ENCODE results near the gene TMEM120B.
A peak's percentile ranks its signal among the peaks of the same experiment; 100 is the strongest.

The TMEM120B gene

GRCh38 chr12:121797937-121798786 lies 85.6 kb downstream of the TMEM120B start:
- peak overlapping the region; percentile 57 for H3K4me3 ChIP-seq (ENCODE audit: low read length)
- H3K4me1 ChIP-seq (ENCODE audit: insufficient read depth, low read length) = peaks cover 21% of the 10 kb centered on the region
- H3K9ac ChIP-seq (ENCODE audit: low read depth, low read length) = peak overlapping the region; percentile 32; the same call in 1 of the 2 replicates
- H3K27me3 ChIP-seq (ENCODE audit: insufficient read depth, low read length) = no peaks in the 10 kb centered on the region
- H3K27ac ChIP-seq (ENCODE audit: low read length) = no peak overlapping the region
- peaks cover 30% of the 10 kb centered on the region for H3K36me3 ChIP-seq (ENCODE audit: insufficient read depth, low read depth, low read length)
- no peaks in the 10 kb centered on the region for H3K9me3 ChIP-seq (ENCODE audit: insufficient read depth, low read depth, low read length)

- peak overlapping the region; percentile 57 for H3K4me3 ChIP-seq (ENCODE audit: low read length)
- peak overlapping the region; percentile 32; the same call in 1 of the 2 replicates for H3K9ac ChIP-seq (ENCODE audit: low read depth, low read length)
- no peaks in the 10 kb centered on the region for H3K9me3 ChIP-seq (ENCODE audit: insufficient read depth, low read depth, low read length)
- H3K27ac ChIP-seq (ENCODE audit: low read length) = no peak overlapping the region
- H3K27me3 ChIP-seq (ENCODE audit: insufficient read depth, low read length) = no peaks in the 10 kb centered on the region
- peaks cover 30% of the 10 kb centered on the region for H3K36me3 ChIP-seq (ENCODE audit: insufficient read depth, low read depth, low read length)
- peaks cover 21% of the 10 kb centered on the region for H3K4me1 ChIP-seq (ENCODE audit: insufficient read depth, low read length)
Observed at GRCh38 chr12:121798787-121799155, 86.2 kb downstream of the TMEM120B start.

GRCh38 chr12:121799156-121799841 lies 86.7 kb downstream of the TMEM120B start:
- Histone ChIP-seq H3K4me3 (ENCODE audit: low read length) (peak overlapping the region; percentile 79), H3K27ac (ENCODE audit: low read length) (no peak overlapping the region), H3K9ac (ENCODE audit: low read depth, low read length) (peak overlapping the region; percentile 79; the same call in 1 of the 2 replicates), H3K27me3 (ENCODE audit: insufficient read depth, low read length) (no peaks in the 10 kb centered on the region), H3K4me1 (ENCODE audit: insufficient read depth, low read length) (peaks cover 21% of the 10 kb centered on the region), H3K36me3 (ENCODE audit: insufficient read depth, low read depth, low read length) (peaks cover 30% of the 10 kb centered on the region), H3K9me3 (ENCODE audit: insufficient read depth, low read depth, low read length) (no peaks in the 10 kb centered on the region)

- H3K27ac ChIP-seq (ENCODE audit: low read length) = no peak overlapping the region
- peaks cover 30% of the 10 kb centered on the region for H3K36me3 ChIP-seq (ENCODE audit: insufficient read depth, low read depth, low read length)
- H3K27me3 ChIP-seq (ENCODE audit: insufficient read depth, low read length) = no peaks in the 10 kb centered on the region
- no peaks in the 10 kb centered on the region for H3K9me3 ChIP-seq (ENCODE audit: insufficient read depth, low read depth, low read length)
- H3K9ac ChIP-seq (ENCODE audit: low read depth, low read length) = peak overlapping the region; percentile 79
- peak overlapping the region; percentile 79 for H3K4me3 ChIP-seq (ENCODE audit: low read length)
- peaks cover 21% of the 10 kb centered on the region for H3K4me1 ChIP-seq (ENCODE audit: insufficient read depth, low read length)
Observed at GRCh38 chr12:121799842-121800693, 87.5 kb downstream of the TMEM120B start.

GRCh38 chr12:121800694-121801594 lies 88.4 kb downstream of the TMEM120B start:
- Histone ChIP-seq H3K27ac (ENCODE audit: low read length) (peak overlapping the region; percentile 99), H3K9ac (ENCODE audit: low read depth, low read length) (peak overlapping the region; percentile 97), H3K27me3 (ENCODE audit: insufficient read depth, low read length) (no peaks in the 10 kb centered on the region), H3K4me1 (ENCODE audit: insufficient read depth, low read length) (peaks cover 25% of the 10 kb centered on the region), H3K4me3 (ENCODE audit: low read length) (peak overlapping the region; percentile 79), H3K36me3 (ENCODE audit: insufficient read depth, low read depth, low read length) (peaks cover 24% of the 10 kb centered on the region), H3K9me3 (ENCODE audit: insufficient read depth, low read depth, low read length) (no peaks in the 10 kb centered on the region)

- Histone ChIP-seq H3K27ac (ENCODE audit: low read length) (peak overlapping the region; percentile 99), H3K4me3 (ENCODE audit: low read length) (peak overlapping the region; percentile 79), H3K9me3 (ENCODE audit: insufficient read depth, low read depth, low read length) (no peaks in the 10 kb centered on the region), H3K36me3 (ENCODE audit: insufficient read depth, low read depth, low read length) (peaks cover 18% of the 10 kb centered on the region), H3K4me1 (ENCODE audit: insufficient read depth, low read length) (peaks cover 30% of the 10 kb centered on the region), H3K9ac (ENCODE audit: low read depth, low read length) (peak overlapping the region; percentile 97), H3K27me3 (ENCODE audit: insufficient read depth, low read length) (no peaks in the 10 kb centered on the region)
Observed at GRCh38 chr12:121801595-121802484, 89.3 kb downstream of the TMEM120B start.

GRCh38 chr12:121802485-121802842 lies 89.9 kb downstream of the TMEM120B start:
- H3K9ac ChIP-seq (ENCODE audit: low read depth, low read length) = peak overlapping the region; percentile 97
- H3K27me3 ChIP-seq (ENCODE audit: insufficient read depth, low read length) = no peaks in the 10 kb centered on the region
- peaks cover 17% of the 10 kb centered on the region for H3K36me3 ChIP-seq (ENCODE audit: insufficient read depth, low read depth, low read length)
- H3K9me3 ChIP-seq (ENCODE audit: insufficient read depth, low read depth, low read length) = no peaks in the 10 kb centered on the region
- peak overlapping the region; percentile 99 for H3K27ac ChIP-seq (ENCODE audit: low read length)
- peak overlapping the region; percentile 79 for H3K4me3 ChIP-seq (ENCODE audit: low read length)
- peaks cover 27% of the 10 kb centered on the region for H3K4me1 ChIP-seq (ENCODE audit: insufficient read depth, low read length)

- peaks cover 21% of the 10 kb centered on the region for H3K4me1 ChIP-seq (ENCODE audit: insufficient read depth, low read length)
- H3K36me3 ChIP-seq (ENCODE audit: insufficient read depth, low read depth, low read length) = peaks cover 13% of the 10 kb centered on the region
- peak overlapping the region; percentile 97 for H3K9ac ChIP-seq (ENCODE audit: low read depth, low read length)
- H3K27me3 ChIP-seq (ENCODE audit: insufficient read depth, low read length) = no peaks in the 10 kb centered on the region
- H3K27ac ChIP-seq (ENCODE audit: low read length) = peak overlapping the region; percentile 99
- H3K9me3 ChIP-seq (ENCODE audit: insufficient read depth, low read depth, low read length) = no peaks in the 10 kb centered on the region
- peak overlapping the region; percentile 79 for H3K4me3 ChIP-seq (ENCODE audit: low read length)
Observed at GRCh38 chr12:121802843-121803698, 90.5 kb downstream of the TMEM120B start.

- Histone ChIP-seq H3K27ac (ENCODE audit: low read length) (peak within 1 kb of the TSS; percentile 99), H3K4me3 (ENCODE audit: low read length) (peak within 1 kb of the TSS; percentile 79), H3K36me3 (ENCODE audit: insufficient read depth, low read depth, low read length) (peaks cover 14% of the 10 kb centered on the region), H3K27me3 (ENCODE audit: insufficient read depth, low read length) (no peaks in the 10 kb centered on the region), H3K9ac (ENCODE audit: low read depth, low read length) (peak within 1 kb of the TSS; percentile 97), H3K4me1 (ENCODE audit: insufficient read depth, low read length) (peaks cover 13% of the 10 kb centered on the region), H3K9me3 (ENCODE audit: insufficient read depth, low read depth, low read length) (no peaks in the 10 kb centered on the region)
Observed at GRCh38 chr12:121803861-121804416, 91.4 kb downstream of the TMEM120B start, which contains the start of gene SETD1B. TSS of gene SETD1B (plus strand) at chr12:121804009. CDS start at chr12:121804738, 729 bp downstream.
